ENCODE data around the gene ST6GALNAC4. TPM values are rescaled to one million over a fixed set of nuclear protein-coding genes. Genes with fewer than 3 reads are reported as not detected.

Gene ST6GALNAC4
- total and polyA plus RNA-seq, 8 donors, result 3.7 to 33.6 (median 13.0) TPM

DNA sequence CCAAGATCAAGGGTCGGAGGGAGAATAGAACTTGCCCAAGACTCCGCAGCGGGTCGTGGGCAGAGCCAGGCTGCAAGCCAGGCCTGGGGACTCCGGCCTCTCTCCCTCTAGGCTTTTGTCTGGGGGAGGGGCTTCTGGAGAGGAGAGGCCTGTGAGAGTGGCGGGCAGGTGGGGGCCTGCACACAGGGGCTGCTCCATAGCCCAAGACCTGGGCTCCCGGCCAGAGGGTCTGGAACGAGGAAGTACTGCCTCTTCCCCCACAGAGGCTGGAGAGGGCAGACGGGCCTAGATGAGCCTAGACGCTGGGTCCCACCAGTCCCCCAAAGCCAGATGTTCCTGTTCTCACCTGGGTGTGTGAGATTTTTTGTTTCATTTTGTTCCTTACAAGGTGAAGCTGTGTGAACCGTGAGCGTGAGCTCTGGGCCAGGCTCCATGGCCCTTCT lies 12.3 kb downstream of the ST6GALNAC4 start:
- peak overlapping the region in 2 of 4 donors; percentile 5 to 10 for H3K4me3 ChIP-seq
- intact Hi-C loops (cut with DNase I; ENCODE audit: low total_unique reads), result no loop called here
- TF ChIP-seq, protein P1, sequence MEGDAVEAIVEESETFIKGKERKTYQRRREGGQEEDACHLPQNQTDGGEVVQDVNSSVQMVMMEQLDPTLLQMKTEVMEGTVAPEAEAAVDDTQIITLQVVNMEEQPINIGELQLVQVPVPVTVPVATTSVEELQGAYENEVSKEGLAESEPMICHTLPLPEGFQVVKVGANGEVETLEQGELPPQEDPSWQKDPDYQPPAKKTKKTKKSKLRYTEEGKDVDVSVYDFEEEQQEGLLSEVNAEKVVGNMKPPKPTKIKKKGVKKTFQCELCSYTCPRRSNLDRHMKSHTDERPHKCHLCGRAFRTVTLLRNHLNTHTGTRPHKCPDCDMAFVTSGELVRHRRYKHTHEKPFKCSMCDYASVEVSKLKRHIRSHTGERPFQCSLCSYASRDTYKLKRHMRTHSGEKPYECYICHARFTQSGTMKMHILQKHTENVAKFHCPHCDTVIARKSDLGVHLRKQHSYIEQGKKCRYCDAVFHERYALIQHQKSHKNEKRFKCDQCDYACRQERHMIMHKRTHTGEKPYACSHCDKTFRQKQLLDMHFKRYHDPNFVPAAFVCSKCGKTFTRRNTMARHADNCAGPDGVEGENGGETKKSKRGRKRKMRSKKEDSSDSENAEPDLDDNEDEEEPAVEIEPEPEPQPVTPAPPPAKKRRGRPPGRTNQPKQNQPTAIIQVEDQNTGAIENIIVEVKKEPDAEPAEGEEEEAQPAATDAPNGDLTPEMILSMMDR (IDR thresholded peaks at IDR 0.05), result no peak
- no peak for TF ChIP-seq POLR2A (IDR thresholded peaks at IDR 0.05)
- no peak for TF ChIP-seq EP300 (IDR thresholded peaks at IDR 0.05)
- TF ChIP-seq POLR2AphosphoS5 (IDR thresholded peaks at IDR 0.05), result no peak
- no peaks in the 10 kb centered on the region for H3K27me3 ChIP-seq
- peaks cover 5 to 19% (median 17%) of the 10 kb centered on the region in 4 donors for H3K36me3 ChIP-seq
- peak in 1 of 2 donors; percentile 91 for DNase-seq
- H3K9me3 ChIP-seq, result no peaks in the 10 kb centered on the region
- peaks cover 41 to 73% (median 65%) of the 10 kb centered on the region in 4 donors for H3K4me1 ChIP-seq
- peak overlapping the region; percentile 65 to 86 (median 77) for H3K27ac ChIP-seq
- 20 to 38% (median 34%) methylated on average over 9 to 12 of the region's 12 CpGs for WGBS, 5 donors

DNA sequence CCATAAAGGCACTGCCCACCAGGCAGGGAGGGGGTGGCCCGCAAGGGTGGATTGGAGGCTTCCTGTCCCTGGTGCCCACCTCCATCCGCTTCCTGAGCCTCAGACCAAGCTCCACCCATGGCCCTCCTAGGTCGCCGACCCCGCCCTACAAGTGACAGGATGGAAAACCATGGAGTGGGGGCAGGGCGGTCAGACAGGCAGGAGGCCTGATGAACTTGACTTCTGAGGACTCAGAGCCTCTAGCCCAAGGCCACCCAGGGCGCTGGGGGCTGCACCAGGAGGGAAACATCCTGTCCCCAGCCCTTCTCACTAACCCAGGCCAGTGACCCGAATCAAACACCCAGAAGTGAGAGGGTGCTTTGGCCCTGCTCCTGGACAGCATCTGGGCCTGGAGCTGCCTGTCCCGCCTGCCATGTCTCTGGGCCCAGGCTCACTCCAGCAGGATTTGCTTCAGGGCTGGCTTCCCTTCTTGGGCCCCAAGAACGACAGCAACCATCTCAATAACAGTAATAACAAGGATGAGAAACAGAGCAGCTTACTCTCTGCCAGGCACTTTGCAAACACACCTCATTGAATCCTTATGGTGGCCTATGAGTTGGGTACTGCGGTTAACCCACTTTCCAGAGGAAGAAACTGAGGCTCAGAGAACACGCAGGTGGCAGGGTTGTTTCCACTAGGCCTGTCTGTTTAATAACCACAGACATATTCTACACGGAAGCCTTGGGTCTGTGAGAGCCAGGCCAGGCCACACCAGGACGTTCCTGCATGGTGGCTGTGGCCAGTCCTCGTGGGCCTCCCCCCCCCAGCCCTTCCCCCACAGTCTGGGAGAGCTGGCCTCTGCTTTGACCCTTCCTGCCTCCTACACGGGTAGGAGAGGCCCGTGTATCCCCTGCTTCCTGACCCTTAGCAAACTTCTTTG lies 13.0 kb downstream of the ST6GALNAC4 start:
- Histone ChIP-seq H3K9me3 (no peaks in the 10 kb centered on the region), H3K36me3 (peaks cover 5 to 13% (median 12%) of the 10 kb centered on the region in 4 donors), H3K27ac (peak overlapping the region; percentile 65 to 86 (median 77)), H3K4me1 (peaks cover 42 to 77% (median 68%) of the 10 kb centered on the region in 4 donors), H3K4me3 (peak overlapping the region in 1 of 4 donors; percentile 10), H3K27me3 (no peaks in the 10 kb centered on the region)
- peak; percentile 68 to 89 for DNase-seq
- intact Hi-C loops (cut with DNase I; ENCODE audit: low total_unique reads), result no loop called here
- WGBS, 5 donors, result 36 to 57% (median 43%) methylated on average over 9 to 17 of the region's 17 CpGs
- TF ChIP-seq, protein P1 (IDR thresholded peaks at IDR 0.05), result no peak
- no peak for TF ChIP-seq EP300 (IDR thresholded peaks at IDR 0.05)
- peak in 2 of 3 donors; percentile 13 to 48 for TF ChIP-seq POLR2AphosphoS5 (IDR thresholded peaks at IDR 0.05)
- no peak for TF ChIP-seq POLR2A (IDR thresholded peaks at IDR 0.05)

DNA sequence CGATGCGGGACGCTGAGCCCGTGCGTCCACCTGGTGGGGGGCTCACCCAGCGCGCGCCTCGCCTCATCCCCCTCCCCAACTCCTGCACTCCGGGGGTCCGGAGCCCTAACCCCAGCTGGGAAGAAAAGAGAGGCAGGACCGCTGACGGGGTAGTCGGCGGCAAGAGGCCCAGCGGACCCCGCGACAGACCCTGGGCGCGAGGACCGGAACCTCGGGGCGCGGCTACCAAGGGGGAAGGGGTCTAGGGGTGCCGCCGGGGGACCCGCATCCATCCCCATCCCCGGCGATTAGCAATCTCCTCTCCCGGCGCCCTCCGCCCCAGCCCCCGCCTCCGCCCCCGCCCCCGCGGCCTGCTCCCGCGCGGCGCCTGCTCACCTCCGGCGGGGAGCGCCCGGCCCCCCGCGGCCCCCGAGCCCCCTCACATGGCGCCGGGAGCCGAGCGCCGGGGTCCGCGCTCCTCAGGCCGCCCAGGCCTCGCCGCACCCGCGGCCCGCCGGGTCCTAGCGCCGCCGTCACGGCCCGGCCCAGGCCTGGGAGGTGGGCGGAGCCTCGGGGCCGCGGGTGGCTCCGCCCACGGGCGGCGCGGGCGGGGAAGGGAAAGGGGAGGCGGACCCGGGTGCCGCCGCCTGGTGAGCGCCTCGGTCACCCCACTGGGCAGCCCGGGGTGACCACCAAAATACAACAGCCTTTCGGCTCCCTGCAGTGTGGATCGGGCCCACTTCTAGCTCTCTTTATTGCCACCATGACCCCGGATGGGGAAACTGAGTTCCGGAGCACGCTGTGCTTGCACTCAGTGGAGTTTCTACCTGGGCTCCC lies 17.5 kb downstream of the ST6GALNAC4 start, which contains the start of gene ST6GALNAC6:
Gene ST6GALNAC6 (minus strand): TSS at position 476 of the 816 bp plus-strand sequence. CDS start 1,622 bp downstream, outside the sequence.
- peaks cover 14 to 23% (median 20%) of the 10 kb centered on the region in 4 donors for H3K36me3 ChIP-seq
- 0 to 1% (median 1%) methylated on average over 30 to 85 of the region's 89 CpGs for WGBS, 5 donors
- peak in 1 of 3 donors; percentile 35 for TF ChIP-seq POLR2AphosphoS5 (IDR thresholded peaks at IDR 0.05)
- no peak for TF ChIP-seq EP300 (IDR thresholded peaks at IDR 0.05)
- no peaks in the 10 kb centered on the region for H3K27me3 ChIP-seq
- intact Hi-C loops (cut with DNase I; ENCODE audit: low total_unique reads), result no loop called here
- peak within 1 kb of the TSS; percentile 80 to 95 (median 91) for H3K27ac ChIP-seq
- peak within 1 kb of the TSS; percentile 78 to 97 (median 89) for H3K4me3 ChIP-seq
- H3K4me1 ChIP-seq, result peaks cover 45 to 77% (median 68%) of the 10 kb centered on the region in 4 donors
- peaks cover 0 to 5% (median under 1%) of the 10 kb centered on the region in 4 donors for H3K9me3 ChIP-seq
- peak; percentile 78 to 94 for DNase-seq

DNA sequence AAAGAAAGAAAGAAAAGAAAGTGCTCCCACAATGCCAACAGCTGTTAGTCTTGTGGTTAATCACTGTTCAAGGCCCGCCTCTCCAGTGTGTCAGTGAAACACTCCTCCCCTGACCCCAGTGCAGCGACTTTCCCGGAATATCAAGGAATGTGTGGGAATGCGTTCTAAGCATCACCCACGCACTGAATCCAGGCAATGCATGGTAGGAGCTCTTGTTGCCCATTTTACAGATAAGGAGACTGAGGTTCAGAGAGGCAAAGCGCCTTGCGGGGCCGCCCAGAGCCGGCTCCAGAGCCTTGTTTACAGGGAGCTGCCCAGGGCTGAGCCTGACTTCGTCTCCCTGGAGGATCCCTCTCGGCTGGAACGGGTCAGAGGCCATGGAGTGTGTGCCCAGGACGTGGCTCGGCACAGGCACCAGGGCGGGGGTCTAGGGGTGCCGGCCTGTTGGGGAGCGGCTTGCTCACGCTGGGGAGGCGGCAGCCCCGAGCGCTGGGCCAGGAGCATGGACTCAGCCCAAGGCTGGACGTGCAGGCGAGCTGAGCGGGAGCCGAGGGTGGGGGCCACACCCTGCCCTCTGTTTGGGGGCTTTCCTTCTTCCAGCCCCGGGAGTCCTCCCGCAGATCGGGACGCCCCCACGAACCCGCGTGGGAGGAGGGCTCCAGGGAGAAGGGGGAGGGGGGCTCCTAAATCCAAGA lies 18.3 kb downstream of the ST6GALNAC4 start:
- TF ChIP-seq POLR2AphosphoS5 (IDR thresholded peaks at IDR 0.05), result peak; percentile 9 to 74 (median 49)
- TF ChIP-seq, protein P1 (IDR thresholded peaks at IDR 0.05), result no peak
- Histone ChIP-seq H3K27me3 (no peaks in the 10 kb centered on the region), H3K4me3 (peak overlapping the region; percentile 78 to 97 (median 89)), H3K4me1 (peaks cover 38 to 69% (median 61%) of the 10 kb centered on the region in 4 donors), H3K27ac (peak overlapping the region; percentile 80 to 95 (median 91)), H3K9me3 (peaks cover 0 to 12% (median 4%) of the 10 kb centered on the region in 4 donors), H3K36me3 (peaks cover 22 to 31% (median 28%) of the 10 kb centered on the region in 4 donors)
- 8 to 12% (median 11%) methylated on average over 15 to 32 of the region's 32 CpGs for WGBS, 5 donors
- intact Hi-C loops (cut with DNase I; ENCODE audit: low total_unique reads), result no loop called here
- DNase-seq, result peak in 1 of 2 donors; percentile 82

Data from stomach (tissue), 9 donors.